ENCODE results near the gene BCL2A1.

The BCL2A1 gene

GRCh38 chr15:79973456-79974195 lies 2.6 kb upstream of the BCL2A1 start:
- H3K27ac ChIP-seq = no peak overlapping the region
- TF ChIP-seq CTCF (IDR thresholded peaks at IDR 0.05) = no peak

- H3K27ac ChIP-seq = no peak overlapping the region
- TF ChIP-seq ZFX (IDR thresholded peaks at IDR 0.05; ENCODE audit: borderline replicate concordance) (no peak), CTCF (IDR thresholded peaks at IDR 0.05) (no peak)
These were observed 1.9 kb upstream of the BCL2A1 start for GRCh38 chr15:79972863-79973262.

GRCh38 chr15:79970181-79970580 lies 815 bp downstream of the BCL2A1 start:
- TF ChIP-seq ZFX (IDR thresholded peaks at IDR 0.05; ENCODE audit: borderline replicate concordance) (no peak), CTCF (IDR thresholded peaks at IDR 0.05) (no peak)
- H3K27ac ChIP-seq = no peak overlapping the region

- TF ChIP-seq ZFX (IDR thresholded peaks at IDR 0.05; ENCODE audit: borderline replicate concordance) = no peak
- no peak for TF ChIP-seq CTCF (IDR thresholded peaks at IDR 0.05)
- no peak overlapping the region for H3K27ac ChIP-seq
These were observed 1.9 kb downstream of the BCL2A1 start for GRCh38 chr15:79969146-79969545.

GRCh38 chr15:79967298-79968182 lies 3.5 kb downstream of the BCL2A1 start:
- TF ChIP-seq ZFX (IDR thresholded peaks at IDR 0.05; ENCODE audit: borderline replicate concordance) = no peak
- TF ChIP-seq CTCF (IDR thresholded peaks at IDR 0.05) = no peak
- H3K27ac ChIP-seq = no peak overlapping the region

GRCh38 chr15:79966634-79967297 lies 4.2 kb downstream of the BCL2A1 start:
- no peak for TF ChIP-seq CTCF (IDR thresholded peaks at IDR 0.05)
- TF ChIP-seq ZFX (IDR thresholded peaks at IDR 0.05; ENCODE audit: borderline replicate concordance) = no peak
- no peak overlapping the region for H3K27ac ChIP-seq

Measured in 22Rv1 (cell line).